ENCODE data around the gene TLR3. TPM values are rescaled to one million over a fixed set of nuclear protein-coding genes. Genes with fewer than 3 reads are reported as not detected.

TLR3 gene
- total and polyA plus RNA-seq, 2 experiments from 2014 or later, result 0.54 to 0.68 TPM

GRCh38 chr4:186107947-186108346 lies 39.0 kb downstream of the TLR3 start:
- in situ Hi-C loops (cut with MboI), result no loop called here

DNA sequence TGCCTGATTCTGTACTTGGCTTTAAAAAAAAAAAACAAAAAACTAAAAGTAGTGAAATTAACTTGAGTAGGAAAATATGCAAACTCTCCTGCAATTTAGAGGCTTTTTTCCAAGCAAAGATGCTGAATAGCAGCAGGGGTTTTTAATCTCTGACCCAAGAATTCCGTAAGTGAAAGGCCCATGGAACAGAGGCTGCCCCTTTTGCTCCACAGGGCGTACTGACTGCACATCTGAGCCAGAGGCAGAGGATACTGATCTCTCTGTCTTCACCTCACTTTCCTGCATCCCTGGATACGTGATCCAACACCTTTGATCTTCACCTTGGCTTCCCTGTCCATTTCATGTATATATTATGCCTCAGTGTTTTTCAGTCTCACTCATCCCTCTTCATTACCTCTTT lies 39.4 kb downstream of the TLR3 start:
- no peaks in the 10 kb centered on the region for H3K79me2 ChIP-seq (ENCODE audit: insufficient read depth)
- H3K4me3 ChIP-seq, result no peak overlapping the region
- peaks cover 28% of the 10 kb centered on the region for H3K27me3 ChIP-seq (replicated peaks; ENCODE audit: insufficient read depth)
- no peaks in the 10 kb centered on the region for H3K36me3 ChIP-seq (ENCODE audit: low read depth)
- 30 to 42% methylated on average over 3 of the region's 3 CpGs for WGBS, 2 experiments (ENCODE audit: low coverage in 1 of 2, low lambda C conversion rate in 2 of 2, missing lambda C conversion rate in 2 of 2)
- H3K4me1 ChIP-seq (ENCODE audit: insufficient read depth), result no peaks in the 10 kb centered on the region
- no peaks in the 10 kb centered on the region for H3K9me2 ChIP-seq (ENCODE audit: insufficient read depth)
- H2AFZ ChIP-seq, result no peak overlapping the region
- H3F3A ChIP-seq (ENCODE audit: insufficient read depth), result no peaks in the 10 kb centered on the region
- no peak overlapping the region for H3K4me2 ChIP-seq (ENCODE audit: unreplicated experiment)
- TF ChIP-seq EZH2 (IDR thresholded peaks at IDR 0.05; ENCODE audit: insufficient read depth, poor library complexity, severe bottlenecking), result no peak
- no peak for TF ChIP-seq EZH2phosphoT487 (IDR thresholded peaks at IDR 0.05; ENCODE audit: insufficient read depth, low read depth)
- no peak overlapping the region for H3K27ac ChIP-seq
- in situ Hi-C loops (cut with MboI), result no loop called here
- no peak for DNase-seq
- H4K20me1 ChIP-seq (ENCODE audit: insufficient read depth), result no peaks in the 10 kb centered on the region
- no peak overlapping the region for H3K9ac ChIP-seq
- no peaks in the 10 kb centered on the region for H3K9me3 ChIP-seq (ENCODE audit: low read depth)

More at GRCh38 chr4:186107947-186108346, 39.0 kb downstream of the TLR3 start:
- no peak for DNase-seq
- Histone ChIP-seq H3K4me2 (ENCODE audit: unreplicated experiment) (no peak overlapping the region), H3K36me3 (ENCODE audit: low read depth) (no peaks in the 10 kb centered on the region), H3K4me3 (no peak overlapping the region), H4K20me1 (ENCODE audit: insufficient read depth) (no peaks in the 10 kb centered on the region), H3K9ac (no peak overlapping the region), H3F3A (ENCODE audit: insufficient read depth) (no peaks in the 10 kb centered on the region), H3K27ac (no peak overlapping the region), H3K79me2 (ENCODE audit: insufficient read depth) (no peaks in the 10 kb centered on the region), H3K27me3 (replicated peaks; ENCODE audit: insufficient read depth) (peaks cover 28% of the 10 kb centered on the region), H2AFZ (no peak overlapping the region), H3K9me3 (ENCODE audit: low read depth) (no peaks in the 10 kb centered on the region), H3K9me2 (ENCODE audit: insufficient read depth) (no peaks in the 10 kb centered on the region), H3K4me1 (ENCODE audit: insufficient read depth) (no peaks in the 10 kb centered on the region)
- WGBS, 2 experiments (ENCODE audit: low coverage in 1 of 2, low lambda C conversion rate in 2 of 2, missing lambda C conversion rate in 2 of 2), result 65 to 74% methylated on average over 4 of the region's 4 CpGs
- TF ChIP-seq EZH2 (IDR thresholded peaks at IDR 0.05; ENCODE audit: insufficient read depth, poor library complexity, severe bottlenecking) (no peak), EZH2phosphoT487 (IDR thresholded peaks at IDR 0.05; ENCODE audit: insufficient read depth, low read depth) (no peak)

GRCh38 chr4:186109245-186109644 lies 40.3 kb downstream of the TLR3 start:
- no peak for DNase-seq
- Histone ChIP-seq H3K9me2 (ENCODE audit: insufficient read depth) (no peaks in the 10 kb centered on the region), H3K9ac (no peak overlapping the region), H3K27ac (no peak overlapping the region), H3K4me3 (no peak overlapping the region), H3K4me2 (ENCODE audit: unreplicated experiment) (no peak overlapping the region), H3K4me1 (ENCODE audit: insufficient read depth) (no peaks in the 10 kb centered on the region), H3K9me3 (ENCODE audit: low read depth) (no peaks in the 10 kb centered on the region), H3F3A (ENCODE audit: insufficient read depth) (no peaks in the 10 kb centered on the region), H4K20me1 (ENCODE audit: insufficient read depth) (no peaks in the 10 kb centered on the region), H3K36me3 (ENCODE audit: low read depth) (no peaks in the 10 kb centered on the region), H2AFZ (no peak overlapping the region), H3K79me2 (ENCODE audit: insufficient read depth) (no peaks in the 10 kb centered on the region), H3K27me3 (replicated peaks; ENCODE audit: insufficient read depth) (peaks cover 20% of the 10 kb centered on the region)
- TF ChIP-seq EZH2phosphoT487 (IDR thresholded peaks at IDR 0.05; ENCODE audit: insufficient read depth, low read depth) (no peak), EZH2 (IDR thresholded peaks at IDR 0.05; ENCODE audit: insufficient read depth, poor library complexity, severe bottlenecking) (no peak)
- WGBS, 2 experiments (ENCODE audit: low coverage in 1 of 2, low lambda C conversion rate in 2 of 2, missing lambda C conversion rate in 2 of 2), result 47 to 48% methylated on average over 4 of the region's 4 CpGs
- in situ Hi-C loops (cut with MboI), result no loop called here

DNA sequence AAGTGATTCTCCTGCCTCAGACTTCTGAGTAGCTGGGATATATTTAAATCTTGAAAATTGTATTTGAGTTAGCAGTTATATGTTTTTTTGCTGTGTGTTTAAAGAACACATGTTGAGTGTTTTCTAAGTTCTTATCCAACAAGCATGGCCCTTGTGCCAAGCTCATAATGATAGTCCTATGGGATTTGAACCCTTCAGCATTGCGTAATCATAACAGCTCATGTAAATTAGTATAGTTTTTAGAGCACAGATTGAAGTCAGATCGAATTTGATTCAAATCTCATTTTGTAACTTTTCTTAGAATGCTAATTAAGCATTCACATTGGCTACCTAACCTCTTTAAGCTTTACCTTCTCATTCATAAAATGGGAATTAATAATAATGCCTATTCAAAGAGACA lies 47.7 kb downstream of the TLR3 start:
- no peak overlapping the region for H2AFZ ChIP-seq
- no peak overlapping the region for H3K27ac ChIP-seq
- no peak for DNase-seq
- no peak overlapping the region for H3K9ac ChIP-seq
- WGBS, 2 experiments (ENCODE audit: low coverage in 1 of 2, low lambda C conversion rate in 2 of 2, missing lambda C conversion rate in 2 of 2), result 25 to 29% methylated on average over 2 of the region's 2 CpGs
- TF ChIP-seq EZH2phosphoT487 (IDR thresholded peaks at IDR 0.05; ENCODE audit: insufficient read depth, low read depth) (no peak), EZH2 (IDR thresholded peaks at IDR 0.05; ENCODE audit: insufficient read depth, poor library complexity, severe bottlenecking) (no peak)
- H3K9me2 ChIP-seq (ENCODE audit: insufficient read depth), result no peaks in the 10 kb centered on the region
- no peaks in the 10 kb centered on the region for H3F3A ChIP-seq (ENCODE audit: insufficient read depth)
- H4K20me1 ChIP-seq (ENCODE audit: insufficient read depth), result no peaks in the 10 kb centered on the region
- H3K36me3 ChIP-seq (ENCODE audit: low read depth), result no peaks in the 10 kb centered on the region
- no peaks in the 10 kb centered on the region; the same call in 1 of the 2 replicates for H3K27me3 ChIP-seq (replicated peaks; ENCODE audit: insufficient read depth)
- no peak overlapping the region for H3K4me2 ChIP-seq (ENCODE audit: unreplicated experiment)
- in situ Hi-C loops (cut with MboI), result no loop called here
- H3K9me3 ChIP-seq (ENCODE audit: low read depth), result no peaks in the 10 kb centered on the region
- no peaks in the 10 kb centered on the region for H3K79me2 ChIP-seq (ENCODE audit: insufficient read depth)
- H3K4me1 ChIP-seq (ENCODE audit: insufficient read depth), result no peaks in the 10 kb centered on the region
- no peak overlapping the region for H3K4me3 ChIP-seq

GRCh38 chr4:186118582-186118981 lies 49.6 kb downstream of the TLR3 start:
- no peaks in the 10 kb centered on the region for H3K9me2 ChIP-seq (ENCODE audit: insufficient read depth)
- no peak overlapping the region for H2AFZ ChIP-seq
- no peaks in the 10 kb centered on the region for H3K4me1 ChIP-seq (ENCODE audit: insufficient read depth)
- no peaks in the 10 kb centered on the region; the same call in 1 of the 2 replicates for H3K27me3 ChIP-seq (replicated peaks; ENCODE audit: insufficient read depth)
- no peaks in the 10 kb centered on the region for H3K9me3 ChIP-seq (ENCODE audit: low read depth)
- no peaks in the 10 kb centered on the region for H3K36me3 ChIP-seq (ENCODE audit: low read depth)
- H3K4me2 ChIP-seq (ENCODE audit: unreplicated experiment), result no peak overlapping the region
- H3K79me2 ChIP-seq (ENCODE audit: insufficient read depth), result no peaks in the 10 kb centered on the region
- 29 to 34% methylated on average over 7 of the region's 7 CpGs for WGBS, 2 experiments (ENCODE audit: low coverage in 1 of 2, low lambda C conversion rate in 2 of 2, missing lambda C conversion rate in 2 of 2)
- H3K9ac ChIP-seq, result no peak overlapping the region
- H4K20me1 ChIP-seq (ENCODE audit: insufficient read depth), result no peaks in the 10 kb centered on the region
- no peak overlapping the region for H3K27ac ChIP-seq
- no peak for DNase-seq
- TF ChIP-seq EZH2phosphoT487 (IDR thresholded peaks at IDR 0.05; ENCODE audit: insufficient read depth, low read depth) (no peak), EZH2 (IDR thresholded peaks at IDR 0.05; ENCODE audit: insufficient read depth, poor library complexity, severe bottlenecking) (no peak)
- no peaks in the 10 kb centered on the region for H3F3A ChIP-seq (ENCODE audit: insufficient read depth)
- in situ Hi-C loops (cut with MboI), result no loop called here
- H3K4me3 ChIP-seq, result no peak overlapping the region

Data from GM23248 (cell line).